ENCODE results near the gene RAB9B.
"Not testable (repeated sequence)": the region's sequence is repeated elsewhere in the genome, so short reads cannot be mapped to it uniquely, and the experiment has no call there.

The RAB9B gene

DNA sequence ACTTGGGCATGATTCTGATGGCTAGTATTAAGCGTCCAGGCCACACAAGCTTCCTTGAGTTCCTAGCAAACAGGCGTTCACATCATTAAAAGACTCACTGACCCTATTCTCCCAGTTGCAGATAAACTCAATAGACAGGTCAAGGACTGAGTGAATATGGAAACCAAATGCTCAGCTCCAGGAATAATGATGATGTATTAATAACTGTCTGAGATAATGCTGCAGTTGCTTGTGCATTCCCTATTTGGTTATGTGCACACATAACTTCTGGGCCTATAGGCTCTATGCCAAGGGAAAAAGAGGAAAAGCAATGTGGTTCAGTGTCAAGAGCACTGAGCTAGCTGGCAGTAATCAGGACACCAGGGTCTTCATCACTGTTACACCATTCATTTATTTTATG lies 3.5 kb downstream of the RAB9B start:
- no peak overlapping the region for H3K4me3 Mint-ChIP-seq
- H3K27ac Mint-ChIP-seq = no peak overlapping the region
- no peaks in the 10 kb centered on the region for H3K36me3 Mint-ChIP-seq (ENCODE audit: low read depth)
- no peaks in the 10 kb centered on the region for H3K9me3 Mint-ChIP-seq
- H3K4me1 Mint-ChIP-seq (ENCODE audit: low read depth) = peaks cover 9% of the 10 kb centered on the region
- peaks cover 10% of the 10 kb centered on the region for H3K27me3 Mint-ChIP-seq (ENCODE audit: low read depth)

DNA sequence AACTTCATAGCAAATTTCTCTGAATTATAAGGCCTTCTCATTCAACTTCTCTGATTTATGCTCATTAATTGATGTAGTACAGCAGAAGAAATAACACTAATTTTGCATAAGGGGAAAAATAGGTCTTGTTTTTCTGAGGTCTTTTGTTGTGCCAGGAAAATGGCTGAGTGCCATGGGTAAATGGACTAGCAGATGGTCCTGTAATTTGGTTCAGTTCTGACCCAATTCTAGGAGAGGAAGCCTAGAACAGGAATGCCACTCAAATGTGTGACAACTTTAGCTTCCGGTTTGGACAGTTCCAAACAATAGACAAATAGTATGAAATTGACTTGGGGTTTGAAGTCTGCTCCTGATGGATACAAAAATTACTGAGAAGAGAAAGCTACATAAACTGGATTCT lies 6.2 kb downstream of the RAB9B start:
- H3K36me3 Mint-ChIP-seq (ENCODE audit: low read depth) = no peaks in the 10 kb centered on the region
- no peak overlapping the region for H3K4me3 Mint-ChIP-seq
- no peak overlapping the region for H3K27ac Mint-ChIP-seq
- H3K27me3 Mint-ChIP-seq (ENCODE audit: low read depth) = no peaks in the 10 kb centered on the region
- no peaks in the 10 kb centered on the region for H3K9me3 Mint-ChIP-seq
- no peaks in the 10 kb centered on the region for H3K4me1 Mint-ChIP-seq (ENCODE audit: low read depth)

DNA sequence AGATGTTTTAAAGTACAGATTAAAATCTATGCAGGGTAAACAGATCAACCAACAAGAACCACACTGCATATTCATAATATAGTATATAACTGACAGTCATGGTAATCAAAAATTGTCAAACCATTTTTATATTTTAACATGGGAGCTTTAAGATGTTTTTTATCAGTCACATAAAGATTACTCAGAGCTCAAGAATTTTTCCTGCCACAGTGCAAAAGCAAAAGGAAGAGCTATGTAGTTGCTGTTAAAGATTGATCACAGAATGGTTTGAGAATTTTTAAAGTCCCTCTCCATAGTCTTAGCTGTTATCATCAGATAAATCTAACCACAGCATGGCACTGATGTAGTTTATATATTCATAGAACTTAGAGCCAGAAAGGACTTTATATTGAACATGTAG lies 8.5 kb downstream of the RAB9B start:
- H3K27me3 Mint-ChIP-seq (ENCODE audit: low read depth) = no peaks in the 10 kb centered on the region
- no peak overlapping the region for H3K4me3 Mint-ChIP-seq
- peaks cover 2% of the 10 kb centered on the region for H3K4me1 Mint-ChIP-seq (ENCODE audit: low read depth)
- no peaks in the 10 kb centered on the region for H3K36me3 Mint-ChIP-seq (ENCODE audit: low read depth)
- no peak overlapping the region for H3K27ac Mint-ChIP-seq
- no peaks in the 10 kb centered on the region for H3K9me3 Mint-ChIP-seq

DNA sequence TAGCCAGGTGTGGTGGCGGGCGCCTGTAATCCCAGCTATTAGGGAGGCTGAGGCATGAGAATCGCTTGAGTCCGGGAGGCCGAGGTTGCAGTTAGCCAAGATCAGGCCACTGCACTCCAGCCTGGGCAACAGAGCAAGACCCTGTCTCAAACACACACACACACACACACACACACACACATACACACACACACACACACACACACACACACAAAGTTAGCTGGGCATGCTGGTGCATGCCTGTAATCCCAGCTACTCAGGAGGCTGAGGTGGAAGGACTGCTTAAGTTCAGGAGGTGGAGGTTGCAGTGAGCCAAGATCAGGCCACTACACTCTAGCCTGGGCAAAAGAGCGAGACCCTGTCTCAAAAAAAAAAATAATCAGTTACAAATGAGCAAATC lies 11.3 kb downstream of the RAB9B start:
- H3K9me3 Mint-ChIP-seq, H3K4me3 Mint-ChIP-seq: not testable (repeated sequence)

DNA sequence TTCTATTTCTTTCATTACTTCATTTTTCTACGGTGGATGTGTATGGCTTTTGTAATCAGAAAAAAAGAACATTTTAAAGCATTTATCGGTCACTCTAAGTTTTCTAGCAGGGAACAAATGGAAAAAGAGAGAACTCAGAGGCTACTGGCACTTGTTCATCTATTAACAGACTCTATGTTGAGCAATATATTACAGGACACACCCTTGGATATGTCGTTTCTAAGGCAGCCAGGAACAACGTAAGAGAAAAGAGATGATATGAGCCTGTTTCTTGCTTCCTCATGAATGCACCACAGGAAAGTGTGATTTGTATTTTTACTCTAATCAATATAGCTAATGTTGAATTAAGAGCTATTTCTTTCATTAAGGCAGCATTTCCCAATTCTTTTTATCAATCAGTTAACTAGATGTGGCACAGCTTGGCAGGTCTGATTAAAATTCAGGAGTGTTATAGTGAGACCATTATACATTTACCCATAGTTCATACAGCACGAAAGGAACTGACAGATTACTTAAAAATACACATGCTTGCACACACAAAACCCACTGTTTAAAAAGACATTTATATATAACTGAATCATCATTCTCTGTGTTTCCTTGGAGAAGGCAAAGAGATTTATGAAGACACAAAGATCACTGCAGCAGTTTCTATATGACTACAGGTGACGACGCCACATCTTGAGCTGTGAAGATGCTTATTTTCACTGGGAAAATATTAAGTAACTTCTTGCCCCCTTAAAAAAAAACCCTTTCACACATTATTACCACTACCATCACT lies 13.0 kb downstream of the RAB9B start:
- Mint-ChIP-seq H3K27ac (no peak overlapping the region), H3K27me3 (ENCODE audit: low read depth) (peaks cover 17% of the 10 kb centered on the region)

More for the DNA sequence above, 11.3 kb downstream of the RAB9B start:
- not testable (repeated sequence) for H3K27me3 Mint-ChIP-seq (ENCODE audit: low read depth); H3K36me3 Mint-ChIP-seq (ENCODE audit: low read depth); H3K27ac Mint-ChIP-seq; H3K4me1 Mint-ChIP-seq (ENCODE audit: low read depth)

DNA sequence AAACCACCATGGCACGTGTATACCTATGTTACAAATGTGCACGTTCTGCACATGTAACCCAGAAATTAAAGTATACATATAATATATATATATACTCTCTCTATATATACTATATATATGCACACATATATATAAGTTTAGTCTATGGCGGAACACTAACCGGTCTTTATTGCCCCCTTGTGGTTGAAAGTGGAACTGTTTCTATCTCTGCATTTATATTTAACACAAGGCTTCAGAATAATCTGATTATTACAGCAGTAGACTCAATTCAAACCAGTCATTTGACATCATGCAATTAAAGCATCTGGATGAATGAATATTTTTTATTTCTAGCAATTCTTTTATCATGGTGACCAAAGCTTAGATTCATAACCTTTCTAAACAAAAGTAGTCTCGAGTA lies 14.6 kb downstream of the RAB9B start:
- no peaks in the 10 kb centered on the region for H3K36me3 Mint-ChIP-seq (ENCODE audit: low read depth)
- no peak overlapping the region for H3K27ac Mint-ChIP-seq
- H3K27me3 Mint-ChIP-seq (ENCODE audit: low read depth) = peaks cover 19% of the 10 kb centered on the region
- peaks cover 6% of the 10 kb centered on the region for H3K4me1 Mint-ChIP-seq (ENCODE audit: low read depth)
- no peaks in the 10 kb centered on the region for H3K9me3 Mint-ChIP-seq
- no peak overlapping the region for H3K4me3 Mint-ChIP-seq

More for the DNA sequence above, 13.0 kb downstream of the RAB9B start:
- H3K4me1 Mint-ChIP-seq (ENCODE audit: low read depth) = peaks cover 4% of the 10 kb centered on the region
- no peak overlapping the region for H3K4me3 Mint-ChIP-seq
- no peaks in the 10 kb centered on the region for H3K36me3 Mint-ChIP-seq (ENCODE audit: low read depth)
- H3K9me3 Mint-ChIP-seq = no peaks in the 10 kb centered on the region

DNA sequence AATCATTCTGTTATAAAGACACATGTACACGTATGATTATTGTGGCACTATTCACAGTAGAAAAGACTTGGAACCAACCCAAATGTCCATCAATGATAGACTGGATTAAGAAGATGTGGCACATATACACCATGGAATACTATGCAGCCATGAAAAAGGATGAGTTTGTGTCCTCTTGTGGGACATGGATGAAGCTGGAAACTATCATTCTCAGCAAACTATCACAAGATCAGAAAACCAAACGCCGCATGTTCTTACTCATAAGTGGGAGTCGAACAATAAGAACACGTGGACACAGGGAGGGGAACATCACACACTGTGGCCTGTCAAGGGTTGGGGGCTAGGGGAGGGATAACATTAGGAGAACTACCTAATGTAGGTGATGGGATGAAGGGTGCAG lies 15.0 kb downstream of the RAB9B start:
- H3K4me1 Mint-ChIP-seq (ENCODE audit: low read depth); H3K9me3 Mint-ChIP-seq; H3K4me3 Mint-ChIP-seq; H3K27ac Mint-ChIP-seq; H3K36me3 Mint-ChIP-seq (ENCODE audit: low read depth): not testable (repeated sequence)
- H3K27me3 Mint-ChIP-seq (ENCODE audit: low read depth) = peaks cover 19% of the 10 kb centered on the region

DNA sequence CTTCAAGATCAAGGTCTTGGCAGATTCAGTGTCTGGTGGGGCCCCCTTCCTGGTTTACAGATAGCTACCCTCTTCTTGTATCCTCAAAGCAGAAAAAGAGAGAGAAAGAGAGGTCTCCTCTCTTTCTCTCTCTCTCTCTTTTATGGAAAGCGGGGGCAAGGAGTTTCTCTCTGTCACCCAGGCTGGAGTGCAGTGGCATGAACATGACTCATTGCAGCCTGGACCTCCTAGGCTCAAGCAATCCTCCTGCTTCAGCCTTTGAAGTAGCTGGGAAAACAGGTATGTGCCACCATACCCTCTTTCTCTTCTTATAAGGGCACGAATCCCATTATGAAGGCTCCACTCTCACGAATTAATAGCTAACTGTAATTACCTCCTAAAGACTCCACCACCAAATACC lies 20.2 kb downstream of the RAB9B start:
- Mint-ChIP-seq H3K27me3 (ENCODE audit: low read depth) (peaks cover 19% of the 10 kb centered on the region), H3K27ac (no peak overlapping the region), H3K4me3 (no peak overlapping the region), H3K36me3 (ENCODE audit: low read depth) (no peaks in the 10 kb centered on the region), H3K4me1 (ENCODE audit: low read depth) (peaks cover 10% of the 10 kb centered on the region), H3K9me3 (no peaks in the 10 kb centered on the region)

DNA sequence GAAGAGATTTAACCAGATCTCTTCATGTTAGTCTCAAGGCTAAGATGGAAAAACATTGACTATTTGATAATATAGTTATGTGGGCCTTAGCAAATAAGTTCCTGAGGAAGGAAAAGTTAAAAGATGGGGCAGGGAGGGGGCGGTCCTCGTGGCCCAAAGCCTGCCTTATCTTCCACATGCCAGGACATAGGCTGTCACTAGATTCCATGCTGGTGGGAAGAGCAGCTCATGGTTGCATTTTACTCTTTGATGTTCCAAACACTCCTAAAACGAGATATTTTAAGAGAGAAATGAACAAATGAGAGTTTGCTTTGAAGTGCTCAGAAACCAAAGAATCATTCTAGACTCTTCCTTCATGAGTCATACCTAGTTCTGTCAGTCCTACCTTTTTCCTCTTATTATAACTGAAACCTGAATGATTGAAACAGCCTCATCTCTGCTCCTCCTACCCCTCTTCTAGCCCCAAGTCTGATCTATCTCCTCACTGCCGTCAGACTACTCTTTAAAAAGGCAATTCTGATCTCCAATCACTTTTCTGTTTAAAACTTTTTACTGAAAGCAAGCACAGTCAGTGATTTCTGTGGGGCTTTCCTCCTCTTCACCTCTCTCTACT lies 25.1 kb downstream of the RAB9B start:
- no peaks in the 10 kb centered on the region for H3K9me3 Mint-ChIP-seq
- H3K36me3 Mint-ChIP-seq (ENCODE audit: low read depth) = peaks cover 2% of the 10 kb centered on the region
- H3K4me1 Mint-ChIP-seq (ENCODE audit: low read depth) = peaks cover 12% of the 10 kb centered on the region
- no peaks in the 10 kb centered on the region for H3K27me3 Mint-ChIP-seq (ENCODE audit: low read depth)
- no peak overlapping the region for H3K27ac Mint-ChIP-seq
- H3K4me3 Mint-ChIP-seq = no peak overlapping the region

DNA sequence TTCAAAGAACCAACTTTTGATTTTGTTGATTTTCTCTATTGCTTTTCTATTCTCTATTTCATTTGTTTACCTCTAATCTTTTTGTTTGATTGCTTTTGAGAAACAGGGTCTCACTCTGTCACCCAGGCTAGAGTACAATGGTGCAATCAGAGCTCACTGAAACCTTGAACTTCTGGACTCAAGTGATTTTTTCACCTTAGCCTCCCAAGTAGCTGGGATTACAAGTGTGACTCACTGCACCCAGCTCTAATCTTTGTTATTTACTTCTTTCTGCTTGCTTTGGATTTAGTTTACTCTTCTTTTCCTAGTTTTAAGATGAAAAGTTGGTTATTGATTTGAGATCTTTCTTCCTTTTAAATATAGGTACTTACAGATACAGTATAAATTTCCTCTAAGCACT lies 26.2 kb downstream of the RAB9B start:
- no peak overlapping the region for H3K4me3 Mint-ChIP-seq
- no peak overlapping the region for H3K27ac Mint-ChIP-seq
- H3K27me3 Mint-ChIP-seq (ENCODE audit: low read depth) = no peaks in the 10 kb centered on the region
- no peaks in the 10 kb centered on the region for H3K9me3 Mint-ChIP-seq
- peaks cover 15% of the 10 kb centered on the region for H3K4me1 Mint-ChIP-seq (ENCODE audit: low read depth)
- peaks cover 2% of the 10 kb centered on the region for H3K36me3 Mint-ChIP-seq (ENCODE audit: low read depth)

DNA sequence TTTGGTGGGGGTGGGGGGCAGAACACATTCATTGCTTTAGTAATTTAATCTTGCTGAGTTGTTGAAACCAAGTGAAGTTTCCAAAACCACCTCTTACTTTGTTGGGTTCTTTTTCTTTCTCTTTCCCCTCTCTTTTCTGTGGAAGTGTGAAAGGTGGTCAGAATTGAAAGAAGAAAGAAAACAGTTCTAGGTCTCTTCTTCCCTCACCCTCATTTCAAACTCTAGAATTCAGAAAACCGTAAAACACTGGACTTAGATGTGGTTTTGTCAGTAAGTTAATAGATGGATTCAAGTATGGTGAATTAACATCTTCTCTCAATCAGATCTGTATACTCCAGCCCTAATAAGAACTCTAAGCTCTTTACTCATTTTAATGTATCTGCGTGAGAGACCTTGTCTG lies 31.7 kb downstream of the RAB9B start:
- no peak overlapping the region for H3K4me3 Mint-ChIP-seq
- no peaks in the 10 kb centered on the region for H3K27me3 Mint-ChIP-seq (ENCODE audit: low read depth)
- peaks cover 13% of the 10 kb centered on the region for H3K4me1 Mint-ChIP-seq (ENCODE audit: low read depth)

DNA sequence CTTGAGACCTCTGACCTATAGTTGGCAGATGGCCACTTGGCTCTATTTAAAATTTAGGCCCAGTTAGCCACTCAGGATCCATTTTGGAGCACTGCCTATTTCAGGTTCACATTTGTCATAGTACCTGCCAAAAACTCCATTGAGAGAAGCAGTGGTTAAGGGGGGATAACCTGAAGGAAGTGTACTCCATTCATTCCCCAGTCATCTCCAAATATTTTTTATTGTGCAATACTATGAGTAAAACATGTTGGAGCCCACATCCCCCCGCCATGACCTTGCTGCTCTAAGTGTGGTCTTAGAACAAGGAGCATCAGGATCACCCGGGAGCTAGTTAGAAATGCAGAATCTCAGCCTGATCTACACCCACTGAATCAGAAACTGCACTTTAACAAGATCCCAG lies 34.4 kb downstream of the RAB9B start:
- no peaks in the 10 kb centered on the region for H3K36me3 Mint-ChIP-seq (ENCODE audit: low read depth)
- H3K27ac Mint-ChIP-seq = no peak overlapping the region
- peaks cover 13% of the 10 kb centered on the region for H3K4me1 Mint-ChIP-seq (ENCODE audit: low read depth)

More for the DNA sequence above, 31.7 kb downstream of the RAB9B start:
- Mint-ChIP-seq H3K27ac (no peak overlapping the region), H3K36me3 (ENCODE audit: low read depth) (peaks cover 2% of the 10 kb centered on the region), H3K9me3 (no peaks in the 10 kb centered on the region)

DNA sequence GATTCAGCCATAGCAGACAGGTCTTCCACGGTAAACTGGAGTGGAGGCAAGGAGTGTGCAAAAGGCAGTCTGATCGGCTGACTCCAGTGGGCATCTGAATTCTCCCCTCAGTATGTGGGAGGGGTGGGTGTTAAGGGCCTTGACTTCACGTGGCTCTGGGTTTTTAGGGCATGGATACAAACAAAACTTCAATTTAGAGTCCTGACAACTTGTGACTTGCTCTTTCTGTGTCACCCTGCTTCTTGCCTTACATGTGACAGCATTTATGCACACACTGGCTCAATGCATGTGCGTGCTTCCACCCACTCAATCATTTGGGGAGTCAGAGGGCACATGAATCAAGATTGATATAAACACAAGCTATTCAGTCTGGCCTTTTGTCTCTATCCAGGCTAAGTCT lies 37.9 kb downstream of the RAB9B start:
- Mint-ChIP-seq H3K27ac (no peak overlapping the region), H3K36me3 (ENCODE audit: low read depth) (no peaks in the 10 kb centered on the region), H3K9me3 (no peaks in the 10 kb centered on the region), H3K4me1 (ENCODE audit: low read depth) (no peaks in the 10 kb centered on the region), H3K4me3 (no peak overlapping the region), H3K27me3 (ENCODE audit: low read depth) (peaks cover 3% of the 10 kb centered on the region)

More for the DNA sequence above, 34.4 kb downstream of the RAB9B start:
- Mint-ChIP-seq H3K9me3 (no peaks in the 10 kb centered on the region), H3K4me3 (no peak overlapping the region), H3K27me3 (ENCODE audit: low read depth) (no peaks in the 10 kb centered on the region)

DNA sequence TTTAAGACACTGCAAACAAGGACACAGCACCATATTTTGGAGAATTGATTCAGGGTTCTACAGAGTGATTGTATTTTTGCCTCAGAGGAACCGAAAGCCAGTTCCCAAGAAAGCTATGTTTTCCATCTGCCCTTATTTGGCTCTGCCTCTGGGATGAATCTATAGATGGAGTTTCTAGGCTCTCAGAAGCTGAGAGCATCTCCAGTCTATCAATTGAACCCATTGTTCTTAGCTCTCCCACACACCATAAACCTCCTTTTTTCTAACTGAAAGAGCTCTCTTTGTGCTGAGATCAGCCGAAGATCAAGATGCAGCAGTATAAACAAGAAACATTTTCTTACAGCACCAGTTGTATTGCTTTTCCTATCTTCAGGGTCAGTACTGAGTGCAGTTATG lies 38.5 kb downstream of the RAB9B start:
- Mint-ChIP-seq H3K9me3 (no peaks in the 10 kb centered on the region), H3K4me1 (ENCODE audit: low read depth) (no peaks in the 10 kb centered on the region), H3K36me3 (ENCODE audit: low read depth) (no peaks in the 10 kb centered on the region), H3K4me3 (no peak overlapping the region), H3K27ac (no peak overlapping the region), H3K27me3 (ENCODE audit: low read depth) (peaks cover 3% of the 10 kb centered on the region)

DNA sequence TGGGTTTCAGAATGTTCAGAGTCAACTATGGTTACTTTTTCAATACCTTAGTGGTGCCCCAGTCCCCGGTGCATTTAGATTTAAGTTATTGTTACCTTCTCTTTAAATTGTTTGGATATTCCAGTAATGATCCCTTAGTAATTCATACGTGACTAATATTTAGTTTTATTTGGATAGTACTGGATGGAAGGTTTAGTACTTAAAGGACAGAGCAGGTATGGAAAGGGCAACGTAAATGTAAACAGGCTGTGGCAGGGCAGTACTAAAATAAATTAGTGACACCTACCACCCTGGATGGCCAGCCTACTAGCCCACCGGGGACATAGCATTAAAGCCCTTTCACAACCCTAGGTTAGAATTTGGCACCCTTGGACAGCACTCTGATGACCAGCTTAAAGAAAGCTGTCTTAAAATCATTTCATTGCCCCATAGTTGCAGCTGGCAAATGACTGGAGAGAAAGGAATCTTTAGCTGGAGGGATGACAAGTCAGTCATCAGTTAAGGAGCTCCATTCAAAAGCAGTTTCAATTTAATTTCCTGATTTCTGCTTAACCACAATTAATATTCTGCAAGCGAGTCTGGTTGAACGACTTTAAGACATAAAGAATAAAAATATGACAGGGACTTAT lies 39.0 kb downstream of the RAB9B start:
- H3K4me3 Mint-ChIP-seq = no peak overlapping the region
- no peak overlapping the region for H3K27ac Mint-ChIP-seq
- H3K9me3 Mint-ChIP-seq = no peaks in the 10 kb centered on the region
- peaks cover 3% of the 10 kb centered on the region for H3K27me3 Mint-ChIP-seq (ENCODE audit: low read depth)
- no peaks in the 10 kb centered on the region for H3K4me1 Mint-ChIP-seq (ENCODE audit: low read depth)
- no peaks in the 10 kb centered on the region for H3K36me3 Mint-ChIP-seq (ENCODE audit: low read depth)
